SJCRH30 (cell line): ENCODE data around the gene CCNI. TPM values are rescaled to one million over a fixed set of nuclear protein-coding genes. Genes with fewer than 3 reads are reported as not detected.
"Not testable (repeated sequence)": the region's sequence is repeated elsewhere in the genome, so short reads cannot be mapped to it uniquely, and the experiment has no call there.

Source experiments
- DNase-seq, 2 experiments: peaks; one replicate each; pipeline ENCODE4 v3.0.0-alpha.2; 2015 to 2020
- H3K27ac ChIP-seq: fragments of 250-450 bp; sonication (Bioruptor Pico); 2 replicates; pipeline ENCODE4 v1.5.1; 2020; ENCODE audit warnings: mild to moderate bottlenecking, moderate library complexity
- H3K27me3 ChIP-seq: fragments of 250-450 bp; sonication (Bioruptor Pico); 2 replicates; pipeline ENCODE4 v1.5.1; 2020; ENCODE audit warnings: mild to moderate bottlenecking, moderate library complexity
- H3K36me3 ChIP-seq: fragments of 250-450 bp; sonication (Bioruptor Pico); 2 replicates; pipeline ENCODE4 v1.5.1; 2020; ENCODE audit warnings: mild to moderate bottlenecking, moderate library complexity
- H3K4me1 ChIP-seq: fragments of 250-450 bp; sonication (Bioruptor Pico); 2 replicates; pipeline ENCODE4 v1.5.1; 2020; ENCODE audit warnings: mild to moderate bottlenecking, moderate library complexity
- H3K4me3 ChIP-seq: fragments of 250-450 bp; sonication (Bioruptor Pico); 2 replicates; pipeline ENCODE4 v1.5.1; 2020; ENCODE audit warnings: mild to moderate bottlenecking, moderate library complexity
- H3K9me3 ChIP-seq: fragments of 250-450 bp; sonication (Bioruptor Pico); replicated peaks from 2 replicates; pipeline ENCODE4 v1.5.1; 2020; ENCODE audit warnings: mild to moderate bottlenecking, moderate library complexity
- total RNA-seq: library from RNA; depleted of rRNA; stranded (reverse); fragments of >200 nt; shearing (Covaris generic); gene quantifications from 2 replicates; pipeline ENCODE4 v1.2.3, GENCODE V29; 2014

CCNI gene
- total RNA-seq, 1 experiment from 2014 or later: 371 TPM

DNA sequence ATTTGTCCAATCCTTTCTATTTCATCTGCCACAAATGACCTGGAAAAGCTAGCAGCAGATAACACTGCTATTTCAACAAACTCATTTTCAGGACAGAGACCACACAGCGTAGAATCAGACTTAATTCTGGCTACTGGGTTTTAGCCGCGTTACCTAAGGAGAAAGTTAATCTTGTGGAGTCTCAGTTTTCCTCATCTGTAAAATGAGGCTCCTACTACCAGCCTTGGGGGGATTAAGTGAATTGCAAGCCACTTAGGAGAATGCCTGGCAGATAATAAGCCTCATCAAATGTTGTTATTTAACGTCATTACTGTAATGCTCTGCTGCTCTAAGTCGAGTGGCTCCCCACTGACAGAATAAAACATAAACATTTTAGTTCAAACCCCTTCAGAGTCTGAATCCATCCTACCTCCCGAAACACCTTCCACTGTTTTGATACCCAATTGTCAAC lies 1.4 kb downstream of the CCNI start:
- no peak for DNase-seq
- peaks cover 19% of the 10 kb centered on the region for H3K4me1 ChIP-seq
- H3K36me3 ChIP-seq: peaks cover 18% of the 10 kb centered on the region
- H3K9me3 ChIP-seq: no peaks in the 10 kb centered on the region
- peak overlapping the region; percentile 84 for H3K4me3 ChIP-seq
- H3K27me3 ChIP-seq: no peaks in the 10 kb centered on the region
- peak overlapping the region; percentile 85 for H3K27ac ChIP-seq

DNA sequence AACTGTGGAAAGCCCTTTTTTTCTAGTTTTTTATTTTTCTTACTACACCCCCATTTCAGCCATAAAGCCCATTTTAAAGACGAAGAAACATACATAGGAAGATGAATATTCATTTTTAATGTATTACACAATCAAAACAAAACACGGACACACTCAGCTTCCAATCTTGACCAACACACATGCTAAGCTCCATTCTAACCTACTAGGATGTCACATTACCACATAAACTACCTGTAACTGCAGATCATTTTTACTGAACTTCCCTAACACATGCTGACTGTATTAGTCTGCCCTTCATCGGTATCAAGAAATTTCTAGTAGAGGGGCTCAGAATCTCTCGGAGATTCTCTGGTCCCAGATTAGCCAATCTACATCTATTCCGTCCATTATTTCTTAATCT lies 1.8 kb downstream of the CCNI start:
- Histone ChIP-seq H3K4me1 (peaks cover 19% of the 10 kb centered on the region), H3K27ac (peak overlapping the region; percentile 85), H3K4me3 (peak overlapping the region; percentile 84), H3K9me3 (no peaks in the 10 kb centered on the region), H3K27me3 (no peaks in the 10 kb centered on the region), H3K36me3 (peaks cover 20% of the 10 kb centered on the region)
- peak in 1 of 2 experiments; percentile 25 for DNase-seq

DNA sequence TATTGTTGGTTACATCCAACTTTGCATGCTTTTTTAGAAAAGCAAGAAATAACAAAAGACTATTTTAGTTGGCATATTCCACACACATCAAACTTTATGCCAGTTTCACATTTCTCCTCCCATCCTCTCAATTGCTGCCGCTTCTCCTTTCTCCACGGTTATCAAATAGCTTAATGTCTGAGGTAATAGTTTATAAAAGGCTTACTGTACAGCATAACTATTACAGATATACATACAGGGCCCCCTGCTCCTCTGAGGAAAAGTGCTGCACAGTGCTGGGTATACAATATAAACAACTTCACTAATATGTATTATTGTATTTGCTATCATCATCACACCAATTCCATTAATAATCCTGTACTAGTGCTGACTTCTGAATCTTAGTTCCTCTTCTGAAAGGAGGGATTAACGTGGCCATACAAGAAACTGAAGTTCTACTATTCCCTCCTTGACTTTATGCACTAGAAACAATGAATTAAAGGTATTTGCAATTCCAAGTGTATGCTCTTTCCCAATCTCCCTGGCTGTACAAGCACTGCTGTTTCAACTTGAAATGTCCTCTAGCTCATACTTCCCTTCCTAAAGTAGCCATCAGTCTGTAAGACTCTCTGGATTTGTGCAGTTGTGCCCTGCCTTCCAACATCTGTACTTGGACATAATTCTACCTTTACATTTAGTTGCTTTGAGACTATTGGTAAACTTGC lies 2.5 kb downstream of the CCNI start:
- H3K27me3 ChIP-seq: no peaks in the 10 kb centered on the region
- peaks cover 22% of the 10 kb centered on the region for H3K36me3 ChIP-seq
- peak; percentile 59 to 81 for DNase-seq
- H3K4me3 ChIP-seq: peak overlapping the region; percentile 84
- peak overlapping the region; percentile 85 for H3K27ac ChIP-seq
- no peaks in the 10 kb centered on the region for H3K9me3 ChIP-seq
- peaks cover 19% of the 10 kb centered on the region for H3K4me1 ChIP-seq

DNA sequence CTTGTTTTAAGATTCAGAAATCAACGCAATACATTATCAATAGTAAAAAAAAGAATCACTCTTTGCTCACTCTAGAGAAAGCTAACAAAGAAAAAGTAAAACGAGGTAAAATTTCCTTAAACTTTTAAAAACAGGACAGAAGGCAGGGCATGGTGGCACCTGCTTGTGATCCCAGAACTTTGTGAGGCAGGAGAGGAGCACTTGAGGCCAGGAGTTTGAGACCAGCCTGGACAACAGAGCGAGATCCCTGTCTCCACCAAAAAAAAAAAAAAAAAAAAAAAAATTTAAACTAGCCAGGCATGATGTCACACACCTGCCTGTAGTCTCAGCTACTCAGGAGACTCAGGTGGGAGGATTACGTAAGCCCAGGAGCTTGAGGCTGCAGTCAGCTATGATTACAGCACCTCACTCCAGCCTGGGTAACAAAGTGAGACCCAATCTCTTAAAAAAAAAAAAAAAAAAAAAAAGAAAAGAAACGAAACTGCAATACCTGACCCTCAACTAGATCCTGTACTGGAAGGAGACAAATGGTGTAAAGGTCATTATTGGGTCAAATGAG lies 3.5 kb downstream of the CCNI start:
- no peaks in the 10 kb centered on the region for H3K27me3 ChIP-seq
- H3K36me3 ChIP-seq: peaks cover 26% of the 10 kb centered on the region
- no peaks in the 10 kb centered on the region for H3K9me3 ChIP-seq
- peak overlapping the region; percentile 84 for H3K4me3 ChIP-seq
- DNase-seq: peak in 1 of 2 experiments; percentile 40
- peak overlapping the region; percentile 85 for H3K27ac ChIP-seq
- peaks cover 19% of the 10 kb centered on the region for H3K4me1 ChIP-seq

DNA sequence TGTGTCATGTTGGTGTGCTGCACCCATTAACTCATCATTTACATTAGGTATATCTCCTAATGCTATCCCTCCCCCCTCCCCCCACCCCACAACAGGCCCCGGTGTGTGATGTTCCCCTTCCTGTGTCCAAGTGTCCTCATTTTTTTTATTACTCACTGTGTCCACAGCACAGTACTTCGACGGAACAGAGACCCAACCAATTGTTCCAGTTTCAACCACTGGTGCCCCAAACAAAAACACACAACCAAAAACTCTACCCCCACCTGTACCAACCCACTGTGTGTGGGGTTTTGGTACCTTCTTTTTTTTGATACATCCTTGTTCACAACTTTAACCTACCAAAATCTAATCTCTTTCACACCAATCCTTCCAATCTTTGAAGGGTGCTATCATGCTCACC lies 6.3 kb downstream of the CCNI start:
- peaks cover 19% of the 10 kb centered on the region for H3K4me1 ChIP-seq
- H3K27me3 ChIP-seq, DNase-seq, H3K9me3 ChIP-seq, H3K4me3 ChIP-seq, H3K27ac ChIP-seq: not testable (repeated sequence)
- peaks cover 50% of the 10 kb centered on the region for H3K36me3 ChIP-seq

DNA sequence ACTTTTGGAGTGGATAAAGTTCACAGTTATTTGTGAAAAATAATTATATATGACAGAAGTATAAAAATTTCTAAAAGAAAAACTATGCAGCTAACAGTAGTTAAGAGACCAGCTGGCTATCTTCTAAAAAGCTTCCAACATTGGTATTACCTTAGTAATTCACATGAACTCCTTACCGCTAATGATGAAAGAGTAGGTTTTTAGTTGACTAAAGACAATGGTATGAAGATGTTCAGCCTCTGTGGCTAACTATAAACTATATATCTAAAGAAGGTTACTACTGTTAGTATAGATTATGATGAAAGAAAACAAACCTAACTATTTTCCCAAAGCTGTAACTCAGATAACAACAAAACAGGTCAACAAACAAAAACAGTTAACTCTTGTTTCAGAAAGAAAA lies 10.4 kb downstream of the CCNI start:
- no peaks in the 10 kb centered on the region for H3K27me3 ChIP-seq
- no peak for DNase-seq
- no peaks in the 10 kb centered on the region for H3K4me1 ChIP-seq
- H3K36me3 ChIP-seq: peaks cover 69% of the 10 kb centered on the region
- no peak overlapping the region for H3K4me3 ChIP-seq
- H3K27ac ChIP-seq: no peak overlapping the region
- H3K9me3 ChIP-seq: no peaks in the 10 kb centered on the region

DNA sequence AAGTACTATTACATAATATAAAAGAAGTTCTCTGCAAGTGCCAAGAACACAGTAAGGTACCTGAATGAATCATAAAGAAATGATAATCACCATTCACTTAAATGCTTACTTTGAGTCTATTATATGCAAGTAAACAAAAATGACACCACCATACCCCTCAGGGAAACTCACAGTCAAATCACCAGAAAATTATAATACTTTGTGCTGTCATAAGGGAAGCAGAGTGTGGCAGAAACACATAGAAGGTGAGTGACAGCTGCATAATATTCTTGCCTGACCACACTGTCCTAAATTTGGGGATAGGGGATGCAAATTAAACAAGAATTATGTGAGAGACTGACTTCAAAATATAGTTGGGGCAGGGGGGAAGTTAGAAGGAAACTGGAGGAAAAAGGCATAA lies 12.9 kb downstream of the CCNI start:
- DNase-seq: no peak
- H3K27me3 ChIP-seq: no peaks in the 10 kb centered on the region
- H3K4me1 ChIP-seq: no peaks in the 10 kb centered on the region
- H3K9me3 ChIP-seq: no peaks in the 10 kb centered on the region
- H3K36me3 ChIP-seq: peaks cover 85% of the 10 kb centered on the region
- no peak overlapping the region for H3K4me3 ChIP-seq
- H3K27ac ChIP-seq: no peak overlapping the region

DNA sequence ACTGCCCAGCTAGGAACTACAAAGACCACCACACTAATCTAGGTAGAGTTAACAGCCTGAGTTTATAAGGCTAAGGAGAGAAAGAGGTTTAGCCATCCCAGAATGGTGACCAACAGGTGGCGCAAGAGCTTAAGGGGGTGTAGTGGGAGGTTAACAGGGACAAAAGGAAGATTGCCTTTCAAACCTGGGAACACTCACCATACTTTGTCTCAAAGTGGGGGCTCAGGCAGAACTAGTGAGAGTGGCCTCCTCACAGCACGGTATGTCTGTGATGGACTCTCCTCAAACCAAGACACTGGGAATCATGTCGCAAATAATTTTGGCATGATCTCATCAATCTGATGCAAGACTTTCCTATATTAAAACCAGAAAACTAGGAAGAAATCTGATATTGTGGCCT lies 23.4 kb downstream of the CCNI start:
- DNase-seq: peak; percentile 76 to 86
- Histone ChIP-seq H3K9me3 (no peaks in the 10 kb centered on the region), H3K36me3 (peaks cover 87% of the 10 kb centered on the region), H3K27ac (no peak overlapping the region), H3K4me3 (no peak overlapping the region), H3K4me1 (no peaks in the 10 kb centered on the region), H3K27me3 (no peaks in the 10 kb centered on the region)

DNA sequence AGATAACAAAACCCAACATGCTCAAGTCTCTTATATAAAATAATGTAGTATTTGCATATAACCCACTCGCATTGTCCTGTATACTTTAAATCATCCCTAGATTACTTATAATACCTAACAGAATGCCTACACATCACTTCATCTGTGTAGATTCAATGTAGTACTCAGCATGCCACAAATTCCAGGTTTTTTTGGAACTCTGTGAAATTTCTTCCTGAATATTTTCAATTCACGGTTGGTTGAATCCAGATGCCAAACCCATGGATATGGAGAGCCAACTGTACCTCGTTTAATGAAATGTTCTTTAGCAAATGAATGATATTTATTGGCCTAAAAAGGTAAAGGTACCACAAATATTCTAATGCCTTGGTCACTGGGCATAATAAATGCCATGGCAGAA lies 24.8 kb downstream of the CCNI start:
- Histone ChIP-seq H3K4me3 (no peak overlapping the region), H3K27ac (no peak overlapping the region), H3K4me1 (no peaks in the 10 kb centered on the region), H3K36me3 (peaks cover 89% of the 10 kb centered on the region), H3K27me3 (no peaks in the 10 kb centered on the region), H3K9me3 (no peaks in the 10 kb centered on the region)
- DNase-seq: no peak

DNA sequence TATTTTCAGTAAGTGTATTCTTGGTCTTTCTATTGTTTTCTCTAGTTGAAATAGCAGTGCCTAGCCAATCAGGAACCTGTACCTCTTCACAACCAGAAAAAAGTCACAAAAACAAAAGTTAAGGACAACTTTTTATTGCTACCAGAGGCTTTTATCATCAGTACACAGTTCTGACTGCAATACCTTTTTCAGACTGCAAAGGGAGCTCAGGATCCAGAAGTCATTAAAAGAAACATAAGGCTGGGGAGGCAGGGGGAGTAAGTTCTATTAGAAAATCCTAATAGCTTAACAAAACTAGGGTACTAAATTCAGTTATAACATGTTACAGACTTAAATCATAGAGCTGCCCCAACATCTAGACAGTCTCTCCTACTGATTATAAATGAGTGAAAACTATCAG lies 28.8 kb downstream of the CCNI start:
- DNase-seq: peak in 1 of 2 experiments; percentile 44
- Histone ChIP-seq H3K9me3 (no peaks in the 10 kb centered on the region), H3K27me3 (no peaks in the 10 kb centered on the region), H3K36me3 (peaks cover 53% of the 10 kb centered on the region), H3K4me3 (no peak overlapping the region), H3K27ac (no peak overlapping the region), H3K4me1 (0 out of 2 replicates have a peak, but pooled peaks cover 2% of the 10 kb centered on the region)

DNA sequence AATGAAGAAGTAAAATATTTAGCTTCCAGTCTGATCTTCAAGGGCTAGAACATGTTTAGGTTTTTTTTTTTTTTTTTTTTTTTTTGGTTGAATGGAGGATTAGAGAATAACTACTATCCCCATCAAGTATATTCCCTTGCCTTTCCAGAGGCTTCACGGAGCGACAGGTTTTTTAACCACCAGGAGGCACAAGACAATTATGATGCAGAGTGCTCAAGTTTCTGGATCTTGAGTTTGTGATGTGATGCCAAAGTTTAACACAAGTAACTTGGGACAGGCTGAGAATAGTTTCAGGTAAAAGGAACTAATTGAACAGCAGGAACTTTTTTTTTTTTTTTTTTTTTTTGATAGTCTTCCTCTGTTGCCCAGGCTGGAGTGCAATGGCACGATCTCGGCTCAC lies 30.3 kb downstream of the CCNI start:
- H3K36me3 ChIP-seq: peaks cover 48% of the 10 kb centered on the region
- H3K4me3 ChIP-seq: no peak overlapping the region
- no peaks in the 10 kb centered on the region for H3K27me3 ChIP-seq
- H3K27ac ChIP-seq: no peak overlapping the region
- no peaks in the 10 kb centered on the region for H3K9me3 ChIP-seq
- H3K4me1 ChIP-seq: 0 out of 2 replicates have a peak, but pooled peaks cover 2% of the 10 kb centered on the region
- DNase-seq: peak; percentile 31 to 63

DNA sequence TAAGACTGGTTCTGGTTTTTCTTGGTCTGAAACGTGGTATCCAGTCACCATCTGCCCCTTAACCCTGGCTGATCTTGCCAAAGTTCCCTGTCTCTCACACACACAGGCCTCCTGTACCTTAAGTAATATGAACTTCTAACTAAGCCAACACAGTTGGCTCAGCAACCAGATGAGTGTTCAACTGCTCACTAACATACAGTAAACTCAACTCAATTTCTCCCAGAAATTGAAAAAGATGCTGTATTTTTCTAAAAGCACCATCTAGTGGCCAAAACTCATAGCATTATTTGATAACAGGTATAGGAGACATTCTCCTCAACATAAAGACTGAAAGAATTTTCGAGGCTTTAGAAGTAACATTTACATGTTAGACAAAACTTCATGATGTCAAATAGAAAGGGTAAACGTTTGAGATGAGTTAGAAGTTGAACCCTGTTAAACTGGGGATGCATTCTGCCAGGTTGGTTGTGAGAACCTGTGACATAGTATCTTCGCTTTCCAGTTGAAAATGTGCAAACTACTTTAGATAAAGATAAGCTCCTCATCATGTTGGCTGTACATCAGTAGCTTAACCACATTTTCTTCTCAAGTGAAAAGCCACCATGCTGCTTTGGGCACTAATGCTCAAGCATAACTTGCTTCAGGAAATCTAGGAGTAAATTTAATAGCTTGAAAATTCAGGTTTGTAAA lies 31.2 kb downstream of the CCNI start:
- Histone ChIP-seq H3K4me3 (no peak overlapping the region), H3K9me3 (no peaks in the 10 kb centered on the region), H3K36me3 (peaks cover 39% of the 10 kb centered on the region), H3K27ac (no peak overlapping the region), H3K27me3 (no peaks in the 10 kb centered on the region), H3K4me1 (0 out of 2 replicates have a peak, but pooled peaks cover 2% of the 10 kb centered on the region)
- DNase-seq: peak in 1 of 2 experiments; percentile 78

DNA sequence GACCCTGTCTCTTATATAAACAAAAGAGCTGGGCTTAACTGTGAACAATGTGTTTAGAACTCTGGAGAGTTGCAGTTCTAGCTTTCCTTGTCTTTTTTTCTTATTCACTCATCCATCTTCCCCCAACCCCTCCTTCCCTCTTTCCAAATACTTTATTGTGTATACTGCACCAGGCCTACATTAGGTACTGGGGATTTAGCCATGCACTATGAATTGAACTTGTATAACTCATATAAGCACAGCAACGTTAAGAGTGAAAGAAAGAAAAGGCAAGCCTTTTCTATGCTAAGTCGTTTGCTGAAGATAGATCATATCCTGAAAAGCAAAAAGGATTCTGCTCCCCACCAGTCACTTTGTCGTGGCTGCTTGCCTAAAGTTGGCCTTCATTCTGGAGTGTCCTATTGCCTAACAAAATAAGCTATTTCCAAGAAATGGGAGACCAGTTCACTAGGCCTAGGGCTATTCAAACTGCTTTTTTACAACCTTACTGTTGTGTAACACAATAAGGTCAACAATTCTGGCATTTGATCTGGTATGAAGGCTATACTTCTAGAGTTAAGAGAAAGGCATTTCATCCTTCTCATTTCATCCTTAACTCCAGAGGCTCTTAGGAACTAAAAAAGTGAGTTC lies 32.2 kb downstream of the CCNI start:
- H3K27ac ChIP-seq: no peak overlapping the region
- H3K27me3 ChIP-seq: no peaks in the 10 kb centered on the region
- DNase-seq: no peak
- H3K4me1 ChIP-seq: 0 out of 2 replicates have a peak, but pooled peaks cover 2% of the 10 kb centered on the region
- H3K36me3 ChIP-seq: peaks cover 36% of the 10 kb centered on the region
- H3K9me3 ChIP-seq: no peaks in the 10 kb centered on the region
- no peak overlapping the region for H3K4me3 ChIP-seq

DNA sequence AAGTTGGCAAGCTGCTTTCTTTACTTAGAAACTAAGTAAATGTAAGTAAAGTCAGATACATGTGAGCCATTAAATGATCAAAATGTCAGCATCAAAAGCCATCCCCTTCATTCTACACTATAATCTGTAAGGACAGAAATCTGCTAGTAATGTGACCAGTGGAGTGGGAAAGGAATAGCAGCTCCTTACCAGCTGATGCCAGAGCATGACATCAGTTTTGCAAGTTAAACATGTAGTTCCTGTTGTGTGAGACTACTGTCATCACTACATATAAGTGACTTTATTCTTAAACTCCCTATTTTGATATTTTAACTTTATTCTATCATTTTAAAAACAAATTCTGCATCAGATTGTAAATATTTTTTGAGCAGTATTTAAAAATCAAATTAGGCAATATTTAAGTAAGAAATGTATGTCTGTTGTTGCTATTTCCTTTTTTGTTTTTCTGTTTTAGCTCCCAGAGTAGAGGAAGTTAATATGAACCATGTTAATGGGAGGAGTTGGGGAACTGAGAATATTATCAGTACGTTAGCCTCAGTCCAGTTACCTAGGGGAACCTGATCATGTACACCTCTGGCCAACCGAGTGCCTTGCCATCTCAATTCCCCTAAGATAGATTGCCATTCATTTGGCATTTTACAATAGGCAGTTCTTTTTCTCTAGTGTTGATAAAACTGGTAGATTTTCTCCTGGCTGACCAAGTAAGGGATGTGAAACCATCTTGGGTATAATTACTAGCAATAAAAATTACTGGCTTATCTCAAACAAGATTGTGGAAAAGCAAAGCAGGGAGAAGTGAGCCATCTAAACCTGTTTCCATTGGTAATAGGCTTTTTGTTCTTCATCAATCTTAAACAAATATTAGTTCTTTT lies 34.7 kb downstream of the CCNI start:
- Histone ChIP-seq H3K9me3 (no peaks in the 10 kb centered on the region), H3K27ac (no peak overlapping the region), H3K27me3 (no peaks in the 10 kb centered on the region), H3K4me3 (no peak overlapping the region), H3K36me3 (peaks cover 37% of the 10 kb centered on the region), H3K4me1 (0 out of 2 replicates have a peak, but pooled peaks cover 2% of the 10 kb centered on the region)
- no peak for DNase-seq
